ENCODE data around the gene THAP7. TPM values are rescaled to one million over a fixed set of nuclear protein-coding genes. Genes with fewer than 3 reads are reported as not detected.

Gene THAP7
- total RNA-seq, 1 experiment from 2014 or later, result 24.6 TPM

- no peak overlapping the region for H3K23ac ChIP-seq (ENCODE audit: insufficient read length, low read depth, low read length)
- H3T11ph ChIP-seq (ENCODE audit: low read length), result no peak overlapping the region
- H3K79me1 ChIP-seq (ENCODE audit: insufficient read depth, low read depth, low read length, poor library complexity, severe bottlenecking), result peaks cover 7% of the 10 kb centered on the region
- H2AK5ac ChIP-seq (ENCODE audit: insufficient read length, low read length), result no peak overlapping the region
- no peak overlapping the region for H2BK15ac ChIP-seq (ENCODE audit: low read depth, low read length)
- H3K9me3 ChIP-seq (ENCODE audit: control insufficient read depth, low read depth, low read length), result no peaks in the 10 kb centered on the region
- no CpG with 5 or more reads among the region's 13 CpGs for WGBS (ENCODE audit: extremely low coverage, insufficient read length, low lambda C conversion rate)
- Mint-ChIP-seq H3K36me3 (ENCODE audit: insufficient read depth in 1 of 3, low read depth in 3 of 3) (peaks cover 23 to 57% (median 57%) of the 10 kb centered on the region in 3 experiments; a peak in 6 of 7 replicates), H3K27me3 (ENCODE audit: low read depth) (no peaks in the 10 kb centered on the region), H3K27ac (peak overlapping the region in 2 of 3 experiments; percentile 44 to 75; a peak in 3 of 7 replicates), H3K9me3 (no peaks in the 10 kb centered on the region), H3K4me1 (peaks cover 3 to 17% of the 10 kb centered on the region in 2 experiments), H3K4me3 (no peak overlapping the region)
- H2BK12ac ChIP-seq (ENCODE audit: insufficient read length, low read depth, low read length), result no peak overlapping the region
- peaks cover 24% of the 10 kb centered on the region; the same call in 1 of the 2 replicates for H3K79me2 ChIP-seq (ENCODE audit: insufficient read depth, low read length)
- no peak overlapping the region for H2BK20ac ChIP-seq (ENCODE audit: low read depth, low read length, poor library complexity, severe bottlenecking)
- H2BK5ac ChIP-seq (ENCODE audit: insufficient read length, low read length), result no peak overlapping the region
- no peak overlapping the region for H3K18ac ChIP-seq (ENCODE audit: insufficient read length, low read depth, low read length)
- no peaks in the 10 kb centered on the region for H4K20me1 ChIP-seq (ENCODE audit: control insufficient read depth, insufficient read depth, insufficient read length)
- TF ChIP-seq CTCF (conservative IDR thresholded peaks at IDR 0.05), result no peak
- no peaks in the 10 kb centered on the region for H3K4me1 ChIP-seq (ENCODE audit: insufficient read depth, low read length)
- H2BK120ac ChIP-seq (ENCODE audit: low read depth, low read length, poor library complexity, severe bottlenecking), result no peak overlapping the region
- no peak overlapping the region for H4K91ac ChIP-seq (ENCODE audit: insufficient read length, low read depth, low read length)
- no peak overlapping the region for H3K14ac ChIP-seq (ENCODE audit: insufficient read depth, low read length)
- no peak for DNase-seq
- no peak overlapping the region for H3K27ac ChIP-seq (ENCODE audit: insufficient read length, low read depth, low read length)
- H2AFZ ChIP-seq (ENCODE audit: low read length), result no peak overlapping the region
- H3K4ac ChIP-seq (ENCODE audit: low read depth, low read length), result no peak overlapping the region
- H3K9ac ChIP-seq (ENCODE audit: extremely low read depth, insufficient read length, low read length), result no peak overlapping the region
- H4K8ac ChIP-seq (replicated peaks; ENCODE audit: insufficient read length, low read depth, low read length), result no peak overlapping the region
- H3K56ac ChIP-seq (ENCODE audit: insufficient read length, low read depth, low read length), result no peak overlapping the region
- no peak overlapping the region for H4K5ac ChIP-seq (ENCODE audit: insufficient read length, low read depth, low read length)
- no peaks in the 10 kb centered on the region for H3K27me3 ChIP-seq (ENCODE audit: insufficient read depth, low read length)
- H3K4me2 ChIP-seq (ENCODE audit: insufficient read depth, insufficient read length, low read length), result no peak overlapping the region
- no peaks in the 10 kb centered on the region for H3K23me2 ChIP-seq (ENCODE audit: insufficient read length, low read depth, low read length, poor library complexity, severe bottlenecking)
Measured at GRCh38 chr22:20949698-20950183, 52.2 kb downstream of the THAP7 start.

Small RNA genes within 50 kb of the gene (microRNA-seq; reads per million reads assigned to microRNA genes)
- not detected for gene MIR649 (ENCODE audit: borderline microRNAs expressed)

Other genes starting within 250 kb of the THAP7 start
- gene SERPIND1, start 228.0 kb downstream of the THAP7 start, total RNA-seq (2021), result not detected in 2 replicates
- 58.5 and 65.8 TPM in 2 replicates for gene PI4KA, start 143.3 kb downstream of the THAP7 start, total RNA-seq (2021)
- 15.6 and 17.9 TPM in 2 replicates for gene SNAP29, start 143.1 kb downstream of the THAP7 start, total RNA-seq (2021)
- 105 and 106 TPM in 2 replicates for gene CRKL, start 84.7 kb downstream of the THAP7 start, total RNA-seq (2021)
- gene AIFM3, start 34.9 kb downstream of the THAP7 start, total RNA-seq (2021), result 1.9 and 2.3 TPM in 2 replicates
- 40.0 and 47.0 TPM in 2 replicates for gene LZTR1, start 19.8 kb downstream of the THAP7 start, total RNA-seq (2021)
- not detected in 2 replicates for gene P2RX6, start 13.0 kb upstream of the THAP7 start, total RNA-seq (2021)
- gene SLC7A4, start 30.4 kb upstream of the THAP7 start, total RNA-seq (2021), result 0.09 and 0.22 TPM in 2 replicates
- not detected in 2 replicates for gene LRRC74B, start 43.8 kb upstream of the THAP7 start, total RNA-seq (2021)

Measured in H9 (cell line).